NCI-H2227 treated with DMSO at 0.1 percent for 48 hours (cell line): ENCODE data around the gene TRIM71.
"Not testable (repeated sequence)": the region's sequence is repeated elsewhere in the genome, so short reads cannot be mapped to it uniquely, and the experiment has no call there.

Experiments
- DNase-seq: peaks from one replicate; lab custom pipeline; 2025; lab: John Stamatoyannopoulos, UW

TRIM71 gene

DNA sequence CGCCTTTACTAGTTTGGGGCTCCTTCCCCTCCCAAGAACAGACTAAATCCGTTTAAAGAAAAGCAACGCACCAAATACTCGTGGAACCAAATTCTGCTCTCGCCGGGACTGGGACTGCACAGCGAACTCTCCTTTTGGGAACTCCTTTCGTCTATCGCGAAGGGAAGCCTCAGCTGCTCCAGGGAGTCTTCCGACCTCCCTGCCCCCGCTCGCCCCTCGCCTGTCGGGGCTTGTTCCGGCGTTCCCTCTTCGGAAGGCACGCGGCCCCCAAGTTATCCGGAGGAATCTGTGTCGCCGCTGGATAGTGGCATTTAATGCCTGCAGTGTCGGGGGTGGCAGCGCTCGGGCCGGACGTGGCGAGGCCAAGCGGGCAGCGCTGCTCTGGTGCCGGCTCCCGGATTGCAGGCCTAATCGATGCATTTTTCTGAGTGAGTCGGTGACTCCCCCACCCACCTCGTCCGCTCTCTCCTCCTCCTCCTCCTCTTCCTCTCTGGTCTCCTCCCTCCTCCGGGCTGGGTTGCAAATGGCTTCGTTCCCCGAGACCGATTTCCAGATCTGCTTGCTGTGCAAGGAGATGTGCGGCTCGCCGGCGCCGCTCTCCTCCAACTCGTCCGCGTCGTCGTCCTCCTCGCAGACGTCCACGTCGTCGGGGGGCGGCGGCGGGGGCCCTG, at the start of gene TRIM71:
Gene TRIM71 (plus strand): TSS at position 440 of the 671 bp plus-strand sequence. CDS start 84 bp downstream, at position 524.
- no peak for DNase-seq

DNA sequence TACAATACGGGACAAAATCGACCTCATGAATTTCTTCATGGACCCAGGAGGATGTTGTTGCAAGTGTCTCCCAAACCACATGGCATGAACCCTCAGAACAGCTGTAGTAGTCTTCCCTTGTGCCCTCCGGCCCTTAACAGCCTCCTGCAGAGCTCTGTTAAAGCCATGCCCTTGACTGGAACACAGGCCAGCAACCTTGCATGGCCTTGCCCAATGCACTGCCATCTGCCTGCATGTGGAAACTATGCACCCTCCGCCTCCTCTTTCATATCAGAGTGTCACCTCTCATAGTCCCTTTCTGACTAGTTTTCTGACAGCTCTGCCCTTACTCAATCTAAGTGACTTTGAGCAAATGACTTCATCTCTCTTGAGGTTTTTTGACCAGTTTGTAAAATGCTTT, 39.4 kb upstream of the TRIM71 start:
- DNase-seq = no peak

DNA sequence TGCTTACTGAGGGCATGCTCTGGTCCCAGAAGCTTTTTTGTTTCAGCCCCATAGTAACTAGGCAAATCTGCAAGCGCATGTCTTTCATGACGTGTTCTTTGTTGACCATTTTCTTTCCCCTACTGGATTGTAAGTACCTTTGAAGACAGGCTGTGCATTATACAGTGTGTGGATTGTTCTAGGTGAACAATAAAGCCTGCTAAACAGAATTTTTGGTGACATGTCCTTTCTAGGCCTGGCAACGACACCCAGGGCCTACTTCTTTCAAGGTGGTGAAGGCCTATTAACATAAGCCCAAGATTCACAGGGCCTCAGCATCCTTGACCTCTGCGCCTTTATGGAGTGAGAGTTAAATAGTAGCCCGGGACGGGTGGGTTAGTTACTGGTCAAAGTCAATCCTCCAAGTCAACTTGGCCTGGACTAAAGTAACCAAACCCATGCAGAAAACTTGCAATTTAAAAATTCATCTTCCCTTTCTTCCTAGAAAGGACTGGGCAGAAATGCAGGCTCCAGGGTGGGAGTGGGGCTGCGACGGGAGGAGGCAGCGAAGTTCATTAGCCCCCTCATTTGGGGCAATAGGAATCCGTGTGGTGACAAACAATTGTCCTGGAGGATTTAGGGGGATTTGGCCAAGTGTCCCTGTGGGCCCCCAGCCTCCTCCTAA, 37.6 kb upstream of the TRIM71 start:
- DNase-seq = no peak

DNA sequence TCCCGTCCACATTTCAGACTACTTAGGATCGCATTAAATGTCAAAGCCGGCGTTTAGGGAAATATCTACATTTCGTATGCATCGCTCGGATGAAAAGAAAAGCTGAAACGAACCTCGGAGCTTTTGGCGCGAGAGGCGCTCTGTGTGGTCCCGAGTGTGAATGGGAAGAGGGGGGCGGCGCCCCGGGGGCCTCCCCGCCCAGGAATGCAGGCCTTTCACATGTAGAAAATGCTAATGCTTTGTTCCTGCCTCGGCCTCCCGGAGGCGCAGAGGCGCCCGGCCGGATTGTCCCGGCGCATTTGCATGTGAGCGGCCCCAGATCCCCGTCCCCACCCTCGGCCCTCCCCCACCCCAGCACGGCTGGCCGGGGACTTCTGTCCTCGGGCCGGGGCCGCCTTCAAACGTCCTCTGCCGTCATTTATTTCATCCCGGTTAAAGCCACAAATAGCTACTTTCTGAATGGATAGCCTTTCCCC, 37.0 kb upstream of the TRIM71 start:
- DNase-seq = no peak

DNA sequence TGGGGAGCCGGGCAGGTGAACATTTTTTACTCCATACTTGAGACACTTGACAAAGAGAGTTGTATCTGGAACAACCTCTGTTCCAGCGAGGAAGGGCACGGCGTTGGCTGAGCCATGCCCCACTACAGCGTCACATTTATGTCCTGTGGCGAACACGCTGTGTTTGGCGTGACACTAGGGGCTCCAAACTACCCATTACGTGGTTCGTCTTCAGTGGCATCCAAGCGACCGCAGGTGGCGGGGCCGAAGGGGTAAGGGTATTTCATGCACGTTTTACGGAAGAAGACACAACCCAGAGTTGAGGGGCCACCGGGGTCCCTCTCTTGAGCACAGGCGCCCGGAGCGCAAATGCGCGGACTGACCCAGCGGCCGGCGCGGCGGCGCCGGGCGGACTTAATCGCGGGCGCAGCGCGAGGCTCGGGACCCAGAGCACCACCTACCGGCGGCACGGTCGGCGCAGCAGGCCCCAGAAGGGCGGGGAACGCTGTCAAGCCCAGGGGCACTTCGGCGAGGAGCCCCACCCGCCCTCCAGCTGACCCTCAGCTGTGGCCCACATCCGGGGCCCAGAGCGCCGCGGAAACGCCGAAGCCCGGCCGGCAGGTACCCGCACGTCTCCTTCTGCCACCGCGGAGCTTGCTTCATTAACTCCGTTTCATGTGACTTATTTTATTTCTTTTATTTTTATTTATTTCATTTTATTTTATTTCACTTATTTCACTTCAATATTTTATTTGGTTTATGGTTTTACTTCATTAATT, 36.4 kb upstream of the TRIM71 start:
- peak; percentile 61 for DNase-seq

DNA sequence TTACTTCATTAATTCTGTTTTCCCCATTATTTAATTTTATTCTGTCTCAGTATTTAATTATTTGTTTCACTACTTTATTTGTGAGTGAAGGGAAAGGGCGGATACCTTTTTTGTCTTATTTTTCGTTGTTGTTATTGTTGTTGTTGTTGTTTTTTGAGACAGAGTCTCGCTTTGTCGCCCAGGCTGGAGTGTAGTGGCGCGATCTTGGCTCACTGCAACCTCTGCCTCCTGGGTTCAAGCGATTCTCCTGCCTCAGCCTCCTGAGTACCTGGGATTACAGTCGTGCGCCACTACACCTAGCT, 35.9 kb upstream of the TRIM71 start:
- DNase-seq = not testable (repeated sequence)

DNA sequence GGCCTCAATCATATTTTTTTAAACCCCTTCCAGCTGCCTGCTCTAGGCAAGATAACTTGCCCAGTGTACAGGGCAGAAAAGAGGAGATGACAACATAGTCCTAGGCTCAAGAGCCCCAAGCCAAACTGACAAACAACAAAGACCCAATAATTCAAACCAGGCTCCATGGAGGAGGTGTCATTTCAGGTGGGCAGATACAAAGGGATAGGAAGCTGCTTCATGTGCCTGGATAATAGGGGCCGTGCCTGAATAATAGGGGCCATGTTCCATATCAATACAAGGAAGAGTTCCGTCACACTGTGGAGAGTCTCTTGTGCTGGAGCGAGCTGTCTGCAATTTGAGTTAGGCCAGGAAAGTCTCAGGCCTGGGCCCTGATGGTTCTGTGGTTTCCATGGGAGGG, 35.4 kb upstream of the TRIM71 start:
- no peak for DNase-seq

DNA sequence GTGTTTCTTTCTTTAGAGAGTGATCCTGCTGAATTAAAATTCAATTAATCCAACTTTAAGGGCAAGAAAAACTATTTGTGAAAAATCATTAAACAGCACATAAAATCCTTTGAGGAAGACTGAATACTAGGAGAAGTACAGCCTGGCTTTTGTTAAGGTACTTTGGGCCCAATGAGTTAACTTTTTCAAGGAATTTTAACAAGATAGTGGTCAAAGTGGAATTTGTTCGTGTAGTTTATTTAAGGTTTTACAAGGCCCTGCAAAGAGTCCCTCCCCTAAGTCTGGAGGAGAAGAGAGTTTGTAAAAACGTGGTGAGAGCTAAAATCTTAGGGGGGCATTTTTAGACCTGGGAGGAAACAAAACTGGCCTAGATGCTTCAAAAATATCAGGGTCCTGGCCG, 26.0 kb upstream of the TRIM71 start:
- DNase-seq = no peak

DNA sequence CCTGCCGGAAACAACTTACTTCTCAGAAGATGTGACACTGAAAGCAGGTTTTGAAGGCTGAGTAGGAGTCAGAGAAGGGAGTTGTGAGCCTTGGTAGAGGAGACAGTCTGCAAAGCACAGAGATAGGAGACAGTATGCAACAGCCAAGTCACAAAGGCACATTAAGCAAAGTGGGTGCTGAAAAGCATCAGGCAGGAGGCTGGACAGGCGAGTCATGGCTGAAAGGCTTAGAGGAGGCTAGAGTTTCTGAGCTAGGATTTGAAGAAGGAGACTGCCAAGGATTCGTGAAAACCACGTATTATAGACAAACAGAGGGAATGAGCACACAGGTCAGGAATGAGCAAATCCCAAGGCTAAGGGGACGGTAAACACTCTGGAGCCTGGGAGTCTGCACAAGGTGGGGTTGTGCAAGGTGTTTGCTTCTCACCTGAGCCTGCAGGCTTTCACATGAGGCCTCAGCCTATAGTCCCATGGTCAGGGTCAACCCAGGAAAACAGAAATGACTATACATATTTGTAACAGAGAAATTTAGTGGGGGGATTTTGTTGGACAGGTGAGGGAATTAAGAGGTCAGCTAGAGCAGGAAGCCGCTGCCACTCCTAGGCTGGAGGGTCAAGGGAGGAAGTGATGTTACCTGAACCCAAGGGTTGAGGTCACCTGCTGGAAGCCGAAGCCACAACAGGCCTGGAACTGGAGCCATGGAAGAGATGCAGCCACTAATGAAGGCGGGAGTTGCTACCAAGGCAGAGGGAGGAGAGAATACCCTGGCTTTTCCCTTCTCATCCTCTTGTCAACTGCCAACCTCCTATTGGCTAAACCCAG, 23.1 kb upstream of the TRIM71 start:
- no peak for DNase-seq

DNA sequence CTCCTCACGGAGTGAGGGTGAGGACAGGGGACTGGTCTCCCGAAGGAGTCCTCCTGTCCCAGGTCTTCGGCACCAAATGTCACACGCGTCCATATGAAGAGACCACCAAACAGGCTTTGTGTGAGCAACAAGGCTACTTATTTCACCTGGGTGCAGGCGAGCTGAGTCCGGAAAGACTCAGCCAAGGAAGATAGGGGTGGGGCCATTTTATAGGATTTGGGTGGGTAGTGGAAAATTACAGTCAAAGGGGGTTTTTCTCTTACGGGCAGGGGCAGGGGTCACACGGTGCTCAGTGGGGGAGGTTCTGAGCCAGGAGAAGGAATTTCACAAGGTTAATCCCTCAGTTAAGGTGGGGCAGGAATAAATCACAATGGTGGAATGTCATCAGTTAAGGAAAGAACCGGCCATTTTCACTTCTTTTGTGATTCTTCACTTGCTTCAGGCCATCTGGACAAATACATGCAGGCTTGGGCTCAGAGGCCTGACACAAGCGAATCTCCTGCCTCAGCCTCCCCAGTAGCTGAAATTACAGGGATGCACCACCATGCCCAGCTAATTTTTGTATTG, 21.3 kb upstream of the TRIM71 start:
- DNase-seq = not testable (repeated sequence)

DNA sequence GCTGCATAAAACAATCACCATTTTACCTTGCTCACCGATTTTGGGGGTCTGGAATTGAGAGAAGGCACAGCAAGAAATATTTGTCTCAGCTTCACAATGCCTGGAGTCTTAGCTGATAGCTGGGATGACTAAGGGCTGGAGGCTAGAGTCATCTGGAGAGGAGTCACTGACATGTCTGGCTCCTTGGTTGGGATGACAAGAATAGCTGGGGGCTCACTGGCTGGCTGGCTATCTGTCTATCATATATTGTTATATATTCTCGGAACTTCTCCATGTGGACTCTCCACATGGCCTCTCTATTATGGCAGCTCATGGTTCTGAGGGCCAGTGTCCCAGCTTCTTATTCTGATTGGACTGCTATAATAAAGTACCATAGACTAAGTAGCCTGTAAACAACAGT, 20.0 kb upstream of the TRIM71 start:
- no peak for DNase-seq

DNA sequence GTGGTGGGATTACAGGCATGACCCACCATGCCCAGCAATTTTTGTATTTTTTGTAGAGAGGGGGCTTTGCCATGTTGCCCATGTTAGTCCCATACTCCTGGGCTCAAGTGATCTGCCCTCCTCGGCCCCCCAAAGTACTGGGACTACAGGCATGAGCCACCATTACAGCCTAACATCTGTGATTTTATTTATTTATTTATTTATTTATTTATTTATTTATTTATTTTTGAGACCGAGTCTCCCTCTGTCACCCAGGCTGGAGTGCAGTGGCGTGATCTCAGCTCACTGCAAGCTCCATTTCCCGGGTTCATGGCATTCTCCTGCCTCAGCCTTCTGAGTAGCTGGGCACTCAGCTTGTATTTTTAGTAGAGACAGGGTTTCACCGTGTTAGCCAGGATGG, 16.4 kb upstream of the TRIM71 start:
- not testable (repeated sequence) for DNase-seq

DNA sequence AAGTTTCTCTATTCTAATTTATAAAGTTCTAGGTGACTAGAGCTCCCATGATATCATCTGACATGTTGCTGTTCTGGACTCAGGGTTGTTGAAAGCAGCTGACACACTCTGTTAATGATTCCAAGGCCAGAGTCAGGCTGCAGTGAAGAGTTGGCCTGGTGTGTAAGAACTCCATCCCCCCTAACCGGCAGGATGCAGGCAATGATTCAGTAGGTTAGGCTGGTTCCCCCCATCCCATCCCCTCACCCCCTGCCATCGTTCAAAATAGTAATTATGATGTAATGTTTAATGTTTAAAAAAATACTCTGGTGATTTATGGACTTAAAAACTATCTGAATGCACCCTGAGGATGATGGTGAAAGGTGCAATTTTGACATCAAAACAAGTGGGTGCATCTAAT, 4.6 kb upstream of the TRIM71 start:
- peak; percentile 40 for DNase-seq

DNA sequence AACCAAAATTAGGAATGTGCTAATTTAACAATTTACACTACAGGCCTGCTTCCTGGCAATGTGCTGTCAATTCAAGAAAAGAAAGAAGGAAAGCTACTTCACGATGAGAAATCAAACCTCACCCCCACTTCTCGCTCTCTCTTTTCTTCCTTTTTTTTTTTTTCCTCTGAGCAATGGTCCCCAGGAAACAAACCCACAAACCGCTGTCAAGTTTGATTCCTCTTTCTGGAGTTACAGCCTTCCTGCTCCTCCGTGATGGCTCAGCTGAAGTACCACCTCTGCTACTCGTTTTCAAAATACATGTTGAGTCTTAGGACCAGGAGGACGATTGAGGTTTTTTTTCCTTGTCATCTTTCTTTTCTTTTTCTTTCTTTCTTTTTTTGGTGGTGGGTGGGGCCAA, 3.4 kb upstream of the TRIM71 start:
- DNase-seq = no peak

DNA sequence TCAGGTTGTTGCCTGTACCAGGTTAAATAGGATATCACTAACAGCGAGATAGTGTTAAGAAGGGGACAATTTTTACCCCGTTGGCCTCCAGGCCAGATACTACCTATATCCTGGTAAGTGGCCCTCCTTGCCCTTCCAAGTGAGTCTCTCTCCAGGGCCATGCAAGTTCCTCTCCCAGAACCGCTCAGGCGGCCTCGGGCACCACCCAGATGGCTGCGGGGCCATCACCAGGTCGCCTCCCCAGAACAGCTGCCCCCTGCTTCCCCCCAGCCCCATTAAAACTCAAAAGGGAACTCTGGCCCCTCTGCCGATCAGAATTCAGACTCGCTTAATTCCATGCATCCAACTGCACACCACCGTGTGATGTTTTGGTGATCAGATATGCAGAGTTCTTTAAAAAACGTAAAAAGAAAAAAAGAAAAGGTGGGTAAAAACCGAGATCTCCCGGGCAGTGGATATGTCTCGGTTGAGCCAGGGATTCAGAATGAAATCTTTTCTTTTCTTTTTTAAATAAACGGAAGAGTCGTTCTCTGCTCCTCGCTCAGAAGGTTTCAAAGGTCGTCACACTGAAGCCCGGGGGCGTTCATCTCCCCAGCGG, 1.9 kb upstream of the TRIM71 start:
- DNase-seq = no peak

DNA sequence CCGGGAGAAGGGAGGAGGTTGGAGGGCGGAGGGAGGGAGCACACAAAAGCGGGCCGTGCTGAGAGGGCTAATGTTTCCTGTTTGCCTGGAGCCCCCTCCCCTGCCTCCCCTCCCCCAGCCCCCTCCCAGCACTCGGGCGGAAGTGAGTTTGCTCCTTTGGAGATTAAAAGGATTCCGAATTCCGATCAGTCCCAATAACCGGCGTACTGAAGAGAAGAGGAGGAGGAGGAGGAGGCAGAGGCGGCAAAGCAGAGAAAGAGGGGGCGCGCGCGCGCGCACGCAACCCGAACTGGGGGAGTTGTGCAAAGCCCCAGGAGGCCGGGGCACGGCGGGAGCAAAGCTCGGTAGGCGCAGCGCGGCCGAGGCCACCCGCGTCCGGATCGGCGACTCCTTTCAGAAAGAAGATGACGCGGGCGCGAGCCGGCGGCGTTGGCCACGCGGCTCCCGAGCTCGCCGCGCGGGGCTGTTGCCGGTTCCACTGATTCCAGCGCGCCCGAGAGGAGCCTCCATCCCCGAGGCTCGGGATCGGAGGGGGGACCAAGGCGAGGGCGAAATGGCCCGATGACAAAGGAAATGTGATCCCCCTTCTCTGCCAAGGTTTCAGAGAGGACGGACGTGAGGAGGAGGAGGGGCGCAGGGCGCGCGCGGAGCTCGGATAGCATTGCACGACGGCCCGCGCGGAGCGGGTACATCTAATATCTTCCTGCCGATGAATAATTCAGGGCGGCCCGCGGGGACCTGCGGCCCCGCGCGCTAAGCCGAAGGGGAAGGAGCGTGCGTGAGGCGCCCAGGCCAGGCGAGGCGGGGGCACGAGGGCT, 1.1 kb upstream of the TRIM71 start:
- no peak for DNase-seq

DNA sequence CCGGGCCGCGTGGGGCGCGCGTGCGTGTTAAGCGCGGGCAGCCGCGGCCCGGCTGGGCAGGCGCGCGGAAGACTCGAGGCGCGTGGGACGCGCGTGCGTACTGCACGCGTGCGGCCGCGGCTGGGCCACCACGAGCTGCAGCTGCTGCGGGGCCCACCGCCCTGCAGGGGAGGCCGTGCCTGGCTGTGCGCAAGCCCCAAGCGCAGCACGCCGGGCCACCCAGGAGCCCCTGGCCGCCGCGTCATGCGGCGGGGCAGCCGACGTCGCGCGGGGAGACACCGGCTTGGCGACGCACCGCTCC, 590 bp upstream of the TRIM71 start:
- DNase-seq = no peak

DNA sequence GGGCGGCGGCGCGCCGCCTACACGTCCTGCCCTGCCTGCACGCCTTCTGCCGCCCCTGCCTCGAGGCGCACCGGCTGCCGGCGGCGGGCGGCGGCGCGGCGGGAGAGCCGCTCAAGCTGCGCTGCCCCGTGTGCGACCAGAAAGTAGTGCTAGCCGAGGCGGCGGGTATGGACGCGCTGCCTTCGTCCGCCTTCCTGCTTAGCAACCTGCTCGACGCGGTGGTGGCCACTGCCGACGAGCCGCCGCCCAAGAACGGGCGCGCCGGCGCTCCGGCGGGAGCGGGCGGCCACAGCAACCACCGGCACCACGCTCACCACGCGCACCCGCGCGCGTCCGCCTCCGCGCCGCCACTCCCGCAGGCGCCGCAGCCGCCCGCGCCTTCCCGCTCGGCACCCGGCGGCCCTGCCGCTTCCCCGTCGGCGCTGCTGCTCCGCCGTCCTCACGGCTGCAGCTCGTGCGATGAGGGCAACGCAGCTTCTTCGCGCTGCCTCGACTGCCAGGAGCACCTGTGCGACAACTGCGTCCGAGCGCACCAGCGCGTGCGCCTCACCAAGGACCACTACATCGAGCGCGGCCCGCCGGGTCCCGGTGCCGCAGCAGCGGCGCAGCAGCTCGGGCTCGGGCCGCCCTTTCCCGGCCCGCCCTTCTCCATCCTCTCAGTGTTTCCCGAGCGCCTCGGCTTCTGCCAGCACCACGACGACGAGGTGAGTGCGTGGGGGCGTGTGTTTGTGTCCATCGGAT, 602 bp downstream of the TRIM71 start:
- DNase-seq = no peak

DNA sequence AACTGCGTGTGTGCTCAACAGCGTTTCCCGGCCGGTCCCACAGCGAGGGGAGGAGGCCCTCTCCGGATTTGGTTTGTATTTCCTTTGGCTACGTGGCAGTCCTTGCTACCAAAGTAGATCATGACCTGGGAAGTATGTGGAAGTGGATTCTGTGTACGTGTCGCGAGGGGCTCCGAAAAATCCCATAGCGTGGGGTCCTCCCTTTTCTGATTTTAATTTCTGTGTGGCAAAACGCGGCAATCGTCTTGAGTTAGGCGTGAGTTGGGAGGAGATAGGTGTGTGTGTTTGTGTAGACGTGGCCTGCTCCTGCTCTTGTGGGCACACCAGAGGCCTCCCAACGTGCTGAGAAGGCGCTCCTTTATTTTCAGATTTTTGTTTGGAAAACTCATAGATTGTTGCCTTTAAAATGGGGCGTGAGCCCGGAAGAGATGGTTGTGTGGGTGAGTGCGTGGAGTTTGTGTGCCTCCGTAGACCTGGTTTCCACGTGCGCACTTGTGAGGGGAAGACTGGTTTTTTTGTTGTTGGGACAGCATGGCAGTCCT, 1.2 kb downstream of the TRIM71 start:
- DNase-seq = no peak
